Gastrocnemius medialis (tissue), 4 donors: ENCODE measurements around the gene BRPF1.

Experiments used
- CTCF ChIP-seq, 5 experiments: fragments of 450-650 bp in 3 of 5; fragments of 200-600 bp in 2 of 5; sonication (generic) in 2 of 5; IDR thresholded peaks in 4 of 5; conservative IDR thresholded peaks in 1 of 5; 1 replicate in 4 of 5; 2 replicates in 1 of 5; pipeline ENCODE4 v1.5.1; 2016 to 2019; ENCODE audit warnings: antibody characterized with exemption in 5 of 5, mild to moderate bottlenecking in 3 of 5, moderate library complexity in 3 of 5
- POLR2A ChIP-seq, 2 donors: fragments of 450-650 bp; IDR thresholded peaks; one replicate each; pipeline ENCODE4 v1.6.1; 2017; ENCODE audit warnings: antibody characterized with exemption in 2 of 2, mild to moderate bottlenecking in 2 of 2, moderate library complexity in 2 of 2

- TF ChIP-seq CTCF (IDR thresholded peaks at IDR 0.05 in 4 of 5, conservative IDR thresholded peaks at IDR 0.05 in 1 of 5) (no peak), POLR2A (IDR thresholded peaks at IDR 0.05) (no peak)
Observed at GRCh38 chr3:9761919-9762318, 30.4 kb downstream of the BRPF1 start.
